ENCODE data around the gene CDC42BPG. TPM values are rescaled to one million over a fixed set of nuclear protein-coding genes. Genes with fewer than 3 reads are reported as not detected.
"Not testable (repeated sequence)": the region's sequence is repeated elsewhere in the genome, so short reads cannot be mapped to it uniquely, and the experiment has no call there.

CDC42BPG gene
- polyA plus RNA-seq, 1 donor from 2014 or later, result not detected

DNA sequence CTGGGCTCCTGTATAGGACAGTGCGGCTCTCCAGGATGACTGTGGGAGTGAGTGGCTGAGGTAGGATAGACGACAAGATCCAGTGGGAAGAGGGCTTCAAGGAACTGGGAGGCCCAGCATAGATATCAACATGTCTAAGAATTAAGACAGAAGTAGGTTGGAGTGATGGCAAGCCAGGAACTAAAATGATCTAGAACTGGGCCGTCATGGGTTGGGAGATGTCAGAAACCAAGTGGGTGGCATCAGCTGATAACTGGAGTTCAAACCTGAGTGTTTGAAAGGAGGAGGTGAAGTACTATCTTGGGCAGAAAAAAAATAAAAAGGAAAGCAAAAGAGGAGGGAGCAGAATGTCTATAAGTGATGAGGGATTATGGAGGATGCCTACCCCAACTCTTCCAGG is 27.0 kb downstream of the CDC42BPG start:
- Histone ChIP-seq H3K9me2 (ENCODE audit: insufficient read depth, low read length) (no peaks in the 10 kb centered on the region), H3K79me2 (replicated peaks; ENCODE audit: insufficient read depth, low read length) (no peaks in the 10 kb centered on the region), H4K20me1 (ENCODE audit: insufficient read depth) (no peaks in the 10 kb centered on the region), H3K9me3 (ENCODE audit: low read length) (no peaks in the 10 kb centered on the region), H3K27me3 (ENCODE audit: insufficient read depth, low read depth, low read length) (no peaks in the 10 kb centered on the region), H3K4me3 (ENCODE audit: low read length) (no peak overlapping the region), H3F3A (ENCODE audit: insufficient read depth, low read length, poor library complexity, severe bottlenecking) (no peaks in the 10 kb centered on the region), H3K9ac (ENCODE audit: low read length) (no peak overlapping the region), H2AFZ (ENCODE audit: low read depth, low read length) (no peak overlapping the region), H3K27ac (ENCODE audit: low read length) (no peak overlapping the region), H3K36me3 (ENCODE audit: insufficient read depth, low read length) (no peaks in the 10 kb centered on the region), H3K4me2 (ENCODE audit: low read length) (no peak overlapping the region)
- TF ChIP-seq, protein P1, sequence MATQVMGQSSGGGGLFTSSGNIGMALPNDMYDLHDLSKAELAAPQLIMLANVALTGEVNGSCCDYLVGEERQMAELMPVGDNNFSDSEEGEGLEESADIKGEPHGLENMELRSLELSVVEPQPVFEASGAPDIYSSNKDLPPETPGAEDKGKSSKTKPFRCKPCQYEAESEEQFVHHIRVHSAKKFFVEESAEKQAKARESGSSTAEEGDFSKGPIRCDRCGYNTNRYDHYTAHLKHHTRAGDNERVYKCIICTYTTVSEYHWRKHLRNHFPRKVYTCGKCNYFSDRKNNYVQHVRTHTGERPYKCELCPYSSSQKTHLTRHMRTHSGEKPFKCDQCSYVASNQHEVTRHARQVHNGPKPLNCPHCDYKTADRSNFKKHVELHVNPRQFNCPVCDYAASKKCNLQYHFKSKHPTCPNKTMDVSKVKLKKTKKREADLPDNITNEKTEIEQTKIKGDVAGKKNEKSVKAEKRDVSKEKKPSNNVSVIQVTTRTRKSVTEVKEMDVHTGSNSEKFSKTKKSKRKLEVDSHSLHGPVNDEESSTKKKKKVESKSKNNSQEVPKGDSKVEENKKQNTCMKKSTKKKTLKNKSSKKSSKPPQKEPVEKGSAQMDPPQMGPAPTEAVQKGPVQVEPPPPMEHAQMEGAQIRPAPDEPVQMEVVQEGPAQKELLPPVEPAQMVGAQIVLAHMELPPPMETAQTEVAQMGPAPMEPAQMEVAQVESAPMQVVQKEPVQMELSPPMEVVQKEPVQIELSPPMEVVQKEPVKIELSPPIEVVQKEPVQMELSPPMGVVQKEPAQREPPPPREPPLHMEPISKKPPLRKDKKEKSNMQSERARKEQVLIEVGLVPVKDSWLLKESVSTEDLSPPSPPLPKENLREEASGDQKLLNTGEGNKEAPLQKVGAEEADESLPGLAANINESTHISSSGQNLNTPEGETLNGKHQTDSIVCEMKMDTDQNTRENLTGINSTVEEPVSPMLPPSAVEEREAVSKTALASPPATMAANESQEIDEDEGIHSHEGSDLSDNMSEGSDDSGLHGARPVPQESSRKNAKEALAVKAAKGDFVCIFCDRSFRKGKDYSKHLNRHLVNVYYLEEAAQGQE (IDR thresholded peaks at IDR 0.05; ENCODE audit: borderline replicate concordance), result no peak
- TF ChIP-seq EZH2 (IDR thresholded peaks at IDR 0.05; ENCODE audit: borderline replicate concordance, insufficient read depth, low read length, poor library complexity, severe bottlenecking) (no peak), MXI1 (conservative IDR thresholded peaks at IDR 0.05; ENCODE audit: poor library complexity, severe bottlenecking) (no peak), EP300 (conservative IDR thresholded peaks at IDR 0.05; ENCODE audit: poor library complexity, severe bottlenecking) (no peak)

DNA sequence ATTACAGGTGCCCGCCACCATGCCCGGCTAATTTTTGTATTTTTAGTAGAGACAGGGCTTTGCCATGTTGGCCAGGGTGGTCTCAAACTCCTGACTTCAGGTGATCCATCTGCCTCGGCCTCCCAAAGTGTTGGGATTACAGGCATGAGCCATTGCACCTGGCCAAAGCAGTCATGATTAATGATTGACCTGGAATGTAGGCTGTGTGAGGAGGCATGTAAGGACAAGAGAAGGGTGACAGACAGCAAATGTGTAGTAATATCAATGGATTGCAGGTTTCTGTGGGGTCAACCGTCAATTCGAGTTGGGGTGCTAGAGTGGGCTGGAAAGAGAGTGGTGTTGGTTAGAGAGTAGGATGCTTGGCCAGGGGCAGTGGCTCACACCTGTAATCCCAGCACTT is 29.0 kb downstream of the CDC42BPG start:
- H3K79me2 ChIP-seq (replicated peaks; ENCODE audit: insufficient read depth, low read length); H3K27ac ChIP-seq (ENCODE audit: low read length); H3K36me3 ChIP-seq (ENCODE audit: insufficient read depth, low read length); H3K9me3 ChIP-seq (ENCODE audit: low read length); H3K27me3 ChIP-seq (ENCODE audit: insufficient read depth, low read depth, low read length); H3K9me2 ChIP-seq (ENCODE audit: insufficient read depth, low read length); H4K20me1 ChIP-seq (ENCODE audit: insufficient read depth); H3K9ac ChIP-seq (ENCODE audit: low read length); H3K4me2 ChIP-seq (ENCODE audit: low read length); H3K4me3 ChIP-seq (ENCODE audit: low read length); H2AFZ ChIP-seq (ENCODE audit: low read depth, low read length); H3F3A ChIP-seq (ENCODE audit: insufficient read depth, low read length, poor library complexity, severe bottlenecking): not testable (repeated sequence)

GRCh38 chr11:64814712-64815187 is 29.7 kb downstream of the CDC42BPG start:
- no peaks in the 10 kb centered on the region for H3K36me3 ChIP-seq (ENCODE audit: insufficient read depth, low read length)
- H3K79me2 ChIP-seq (replicated peaks; ENCODE audit: insufficient read depth, low read length), result no peaks in the 10 kb centered on the region
- no peak overlapping the region for H2AFZ ChIP-seq (ENCODE audit: low read depth, low read length)
- no peak overlapping the region for H3K4me2 ChIP-seq (ENCODE audit: low read length)
- no peaks in the 10 kb centered on the region for H3K9me2 ChIP-seq (ENCODE audit: insufficient read depth, low read length)
- no peaks in the 10 kb centered on the region for H3K9me3 ChIP-seq (ENCODE audit: low read length)
- no peak overlapping the region for H3K9ac ChIP-seq (ENCODE audit: low read length)
- H3K27ac ChIP-seq (ENCODE audit: low read length), result no peak overlapping the region
- no peaks in the 10 kb centered on the region for H3F3A ChIP-seq (ENCODE audit: insufficient read depth, low read length, poor library complexity, severe bottlenecking)
- H3K4me3 ChIP-seq (ENCODE audit: low read length), result no peak overlapping the region
- H3K27me3 ChIP-seq (ENCODE audit: insufficient read depth, low read depth, low read length), result no peaks in the 10 kb centered on the region
- no peaks in the 10 kb centered on the region for H4K20me1 ChIP-seq (ENCODE audit: insufficient read depth)
- no peak for TF ChIP-seq TAF1 (IDR thresholded peaks at IDR 0.05; ENCODE audit: low read depth)
- no peak for TF ChIP-seq CTCF (IDR thresholded peaks at IDR 0.05; ENCODE audit: poor library complexity, severe bottlenecking)
- TF ChIP-seq RAD21 (conservative IDR thresholded peaks at IDR 0.05), result no peak
- TF ChIP-seq EZH2 (IDR thresholded peaks at IDR 0.05; ENCODE audit: borderline replicate concordance, insufficient read depth, low read length, poor library complexity, severe bottlenecking), result no peak
- no peak for TF ChIP-seq POLR2AphosphoS5 (IDR thresholded peaks at IDR 0.05)
- no peak for TF ChIP-seq SMC3 (conservative IDR thresholded peaks at IDR 0.05; ENCODE audit: poor library complexity)
- TF ChIP-seq, protein P1 (IDR thresholded peaks at IDR 0.05; ENCODE audit: borderline replicate concordance), result no peak
- no peak for TF ChIP-seq EP300 (conservative IDR thresholded peaks at IDR 0.05; ENCODE audit: poor library complexity, severe bottlenecking)
- TF ChIP-seq MXI1 (conservative IDR thresholded peaks at IDR 0.05; ENCODE audit: poor library complexity, severe bottlenecking), result no peak
